GM19099 (cell line): ENCODE measurements around the gene OSTF1.

ENCODE experiments used
- POLR2A ChIP-seq: IDR thresholded peaks from 3 replicates; pipeline ENCODE4 v1.6.1; 2011; ENCODE audit warnings: low read depth; ENCODE audit not compliant: insufficient read length; ENCODE audit errors: extremely low read depth

The OSTF1 gene

DNA sequence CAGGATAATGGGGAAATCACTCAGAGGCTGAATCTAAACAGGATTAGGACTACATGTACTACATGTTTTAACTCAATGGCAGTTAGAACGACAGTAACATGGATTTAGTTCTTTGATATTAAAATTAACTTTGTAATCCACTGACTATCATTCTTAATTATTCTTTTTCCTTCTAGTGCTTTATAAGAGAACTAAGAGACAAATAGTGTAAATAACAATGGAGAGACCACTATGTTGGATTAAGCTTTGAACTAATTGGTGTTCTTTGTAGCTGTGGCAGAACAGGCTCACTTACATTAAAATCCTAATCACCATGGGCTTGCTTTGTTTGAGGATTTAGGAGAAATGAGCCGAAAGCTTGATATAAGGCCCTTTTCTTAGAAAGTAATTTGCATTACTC, 19.1 kb upstream of the OSTF1 start:
- no peak for TF ChIP-seq POLR2A

DNA sequence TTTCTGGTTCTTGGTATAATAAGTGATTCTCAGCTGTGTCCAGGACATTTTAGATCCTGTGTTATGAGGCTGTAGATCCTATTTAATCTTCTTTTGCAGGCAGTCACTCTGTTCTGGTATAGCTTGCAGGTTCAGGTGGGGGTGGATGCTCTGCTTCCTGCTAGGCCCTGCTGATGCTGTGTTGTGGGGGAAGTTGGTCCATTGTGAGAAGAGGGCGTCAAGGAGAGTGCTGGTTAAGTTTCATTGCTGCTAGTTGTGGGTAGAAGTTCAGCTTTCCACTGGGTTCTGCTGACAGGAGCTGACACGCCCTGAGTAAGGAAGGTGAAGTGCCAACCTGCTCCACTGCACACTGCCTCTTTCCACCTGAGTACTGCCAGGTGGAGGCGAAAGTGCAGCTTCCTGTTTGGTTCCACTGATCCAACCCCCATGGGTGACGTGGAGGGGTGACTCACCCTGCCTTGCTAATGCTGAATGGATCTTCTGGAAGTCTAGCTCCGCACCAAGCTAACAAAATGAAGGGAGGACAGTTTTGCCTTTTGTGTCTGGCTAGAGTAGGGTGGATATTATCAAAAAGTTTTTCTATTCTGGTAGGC, 16.7 kb upstream of the OSTF1 start:
- TF ChIP-seq POLR2A: no peak

DNA sequence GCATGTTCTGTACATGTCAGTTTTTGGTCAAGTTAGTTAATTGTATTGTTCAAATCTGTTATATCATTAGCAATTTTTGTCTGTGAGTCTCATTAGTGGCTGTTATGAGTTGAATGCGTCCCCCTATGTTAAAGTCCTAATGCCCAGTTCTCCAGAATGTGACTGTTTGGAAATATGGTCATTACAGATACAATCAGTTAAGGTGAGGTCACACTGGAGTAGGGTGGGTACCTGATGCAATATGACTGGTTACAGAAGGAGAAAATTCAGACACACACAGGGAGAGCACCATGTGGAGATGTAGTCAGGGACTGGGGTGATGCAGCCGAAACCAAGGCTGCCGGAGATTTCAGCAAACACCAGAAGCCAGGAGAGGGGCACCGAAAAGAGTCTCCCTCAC, 15.4 kb upstream of the OSTF1 start:
- TF ChIP-seq POLR2A: no peak

DNA sequence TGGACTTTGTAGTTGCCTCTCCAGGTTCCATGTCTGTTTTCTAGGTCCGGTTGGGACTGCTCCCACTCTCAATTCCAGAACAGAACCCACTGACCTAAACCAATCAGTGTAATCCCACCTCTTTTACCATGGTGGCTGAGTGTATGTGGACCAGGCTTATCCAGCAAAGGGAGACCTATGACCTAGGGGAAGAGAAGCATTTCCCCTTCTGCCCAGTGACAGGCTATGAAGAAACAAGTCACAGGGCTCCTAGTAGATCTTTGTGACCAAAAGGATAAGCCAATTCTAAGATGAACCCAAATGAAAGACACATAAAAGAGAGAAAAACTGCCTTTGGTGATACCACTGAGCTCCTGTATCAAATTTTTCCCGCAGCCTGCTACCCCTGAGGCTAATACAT, 6.7 kb upstream of the OSTF1 start:
- no peak for TF ChIP-seq POLR2A

DNA sequence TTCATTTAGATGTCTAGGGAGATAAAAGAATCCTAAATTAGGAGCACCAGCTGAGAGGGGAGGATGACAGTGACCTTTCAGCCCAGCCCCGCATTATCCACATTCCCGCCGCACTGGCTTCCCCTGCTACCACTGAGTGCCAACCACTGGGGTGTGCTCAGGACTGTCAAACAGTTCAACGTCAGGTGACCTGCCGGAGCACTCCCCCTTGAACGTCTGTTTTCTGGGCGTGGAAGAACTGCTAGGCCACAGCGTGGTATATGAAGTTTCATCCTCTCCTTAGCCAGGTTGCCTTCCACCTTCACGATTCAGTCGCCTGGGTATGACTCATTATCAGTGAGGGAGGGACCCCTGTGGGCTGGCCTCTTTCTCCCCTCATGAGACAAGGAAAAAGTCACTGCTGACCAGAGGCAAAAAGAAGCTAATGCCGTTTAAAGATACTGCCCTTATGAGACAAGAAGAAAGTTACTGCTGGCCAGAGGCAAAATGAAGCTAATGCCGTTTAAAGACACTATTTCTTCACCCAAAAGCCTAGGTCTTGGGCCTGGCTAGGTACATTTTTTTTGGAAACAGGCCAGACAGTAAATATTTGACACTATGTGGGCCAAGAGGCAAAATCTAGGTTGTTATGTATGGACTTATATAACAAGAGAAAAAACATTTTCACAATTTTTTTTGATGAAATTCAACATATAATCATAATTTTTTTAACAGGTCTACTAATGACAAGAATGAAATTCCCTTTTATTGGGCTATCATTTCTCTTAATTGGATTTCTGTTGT, 4.9 kb upstream of the OSTF1 start:
- no peak for TF ChIP-seq POLR2A

DNA sequence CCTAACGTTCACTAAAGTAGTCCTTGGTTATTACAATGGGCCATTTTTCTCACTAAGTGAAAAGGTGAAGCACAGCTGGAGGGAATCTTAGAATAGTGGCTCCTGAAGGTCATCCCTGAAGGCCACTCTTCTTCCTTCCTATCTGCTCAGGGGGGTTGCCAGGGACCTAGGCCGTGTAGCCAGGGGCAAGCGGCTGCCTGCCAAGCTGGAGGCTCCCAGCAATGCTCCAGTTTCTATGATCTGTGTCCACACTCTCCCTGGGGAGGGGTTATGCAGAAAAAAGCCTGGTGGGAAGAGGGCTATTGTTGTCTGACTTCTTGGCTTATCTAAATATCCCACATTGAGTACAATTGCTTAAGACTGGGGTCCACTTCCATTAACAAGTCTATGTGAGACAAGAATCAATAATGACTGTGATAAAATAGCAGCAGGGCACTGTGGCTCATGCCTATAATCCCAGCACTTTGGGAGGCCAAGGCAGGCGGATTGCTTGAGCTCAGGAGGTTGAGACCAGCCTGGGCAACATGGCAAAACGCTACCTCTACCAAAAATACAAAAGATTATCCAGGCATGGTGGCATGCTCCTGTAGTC, 4.1 kb upstream of the OSTF1 start:
- TF ChIP-seq POLR2A: no peak

DNA sequence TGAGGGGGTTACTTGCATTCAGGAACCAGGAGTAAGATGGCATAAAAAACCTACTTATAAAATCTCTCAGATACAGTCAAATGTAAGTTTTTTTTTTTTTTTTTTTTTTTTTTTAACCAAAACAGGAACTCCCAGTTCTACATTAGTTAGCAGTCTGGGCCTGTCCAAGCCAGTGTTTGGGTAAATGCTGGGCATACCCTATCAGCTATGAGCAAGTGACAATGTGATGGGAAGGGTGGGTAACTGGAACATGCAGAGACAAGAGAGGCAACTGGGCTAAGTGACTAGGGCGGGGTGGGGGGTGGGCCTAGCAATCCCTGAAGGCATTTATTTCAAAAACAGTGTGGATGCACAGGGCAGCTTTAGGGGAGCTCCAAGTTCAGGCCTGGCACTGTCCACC, 2.7 kb upstream of the OSTF1 start:
- no peak for TF ChIP-seq POLR2A

DNA sequence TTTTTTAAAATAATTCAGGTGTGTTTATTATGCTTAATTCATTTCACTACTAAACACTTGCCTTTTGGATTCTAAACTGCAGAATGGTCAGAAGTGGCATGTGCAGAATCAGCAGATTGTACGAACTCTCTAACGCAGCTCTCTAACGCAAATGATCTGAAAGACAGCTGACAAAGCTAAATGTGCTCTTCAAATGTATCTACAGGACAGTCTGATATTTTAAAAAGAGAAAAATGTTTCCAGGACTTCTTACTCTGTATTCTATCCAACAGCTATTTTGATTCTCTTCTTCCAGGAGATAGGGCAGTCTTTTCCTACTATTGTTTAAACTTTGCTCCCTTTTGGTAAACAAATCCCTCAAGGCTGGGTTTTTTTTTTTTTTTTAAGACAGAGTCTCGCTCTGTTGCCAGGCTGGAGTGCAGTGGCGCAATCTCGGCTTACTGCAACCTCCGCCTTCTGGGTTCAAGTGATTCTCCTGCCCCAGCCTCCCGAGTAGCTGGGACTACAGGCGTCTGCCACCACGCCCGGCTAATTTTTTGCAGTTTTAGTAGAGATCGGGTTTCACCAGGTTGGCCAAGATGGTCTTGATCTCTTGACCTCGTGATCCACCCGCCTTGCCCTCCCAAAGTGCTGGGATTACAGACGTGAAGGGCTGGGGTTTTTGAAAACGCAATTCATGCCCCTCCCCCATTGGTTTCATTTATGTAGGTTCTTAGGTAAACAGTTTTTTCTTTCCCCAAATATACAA, 1.6 kb upstream of the OSTF1 start:
- no peak for TF ChIP-seq POLR2A

DNA sequence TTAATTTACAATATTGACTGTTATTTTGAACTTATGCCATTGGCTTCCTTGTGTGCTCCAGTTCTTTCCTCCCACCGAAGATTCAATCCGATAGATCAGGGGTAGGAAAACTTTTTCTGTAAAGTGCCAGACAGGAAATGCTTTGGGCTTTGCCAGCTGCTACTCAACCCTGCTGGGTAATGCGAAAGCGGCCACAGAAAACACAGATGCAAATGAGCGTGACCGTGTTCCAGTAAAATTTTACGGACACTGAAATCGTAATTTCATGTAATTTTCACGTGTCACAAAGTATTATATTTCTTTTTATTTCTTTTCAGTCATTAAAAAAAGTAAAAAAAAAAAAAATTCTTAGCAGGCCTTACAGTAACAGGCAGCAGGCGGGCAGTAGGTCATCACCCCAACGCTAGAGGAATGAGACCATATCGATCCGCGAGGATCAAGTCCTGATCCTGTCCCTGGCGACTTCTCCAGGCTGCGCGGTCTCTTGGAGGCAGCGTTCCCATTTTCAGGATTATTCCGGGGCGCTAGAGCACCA, 958 bp upstream of the OSTF1 start:
- TF ChIP-seq POLR2A: no peak

DNA sequence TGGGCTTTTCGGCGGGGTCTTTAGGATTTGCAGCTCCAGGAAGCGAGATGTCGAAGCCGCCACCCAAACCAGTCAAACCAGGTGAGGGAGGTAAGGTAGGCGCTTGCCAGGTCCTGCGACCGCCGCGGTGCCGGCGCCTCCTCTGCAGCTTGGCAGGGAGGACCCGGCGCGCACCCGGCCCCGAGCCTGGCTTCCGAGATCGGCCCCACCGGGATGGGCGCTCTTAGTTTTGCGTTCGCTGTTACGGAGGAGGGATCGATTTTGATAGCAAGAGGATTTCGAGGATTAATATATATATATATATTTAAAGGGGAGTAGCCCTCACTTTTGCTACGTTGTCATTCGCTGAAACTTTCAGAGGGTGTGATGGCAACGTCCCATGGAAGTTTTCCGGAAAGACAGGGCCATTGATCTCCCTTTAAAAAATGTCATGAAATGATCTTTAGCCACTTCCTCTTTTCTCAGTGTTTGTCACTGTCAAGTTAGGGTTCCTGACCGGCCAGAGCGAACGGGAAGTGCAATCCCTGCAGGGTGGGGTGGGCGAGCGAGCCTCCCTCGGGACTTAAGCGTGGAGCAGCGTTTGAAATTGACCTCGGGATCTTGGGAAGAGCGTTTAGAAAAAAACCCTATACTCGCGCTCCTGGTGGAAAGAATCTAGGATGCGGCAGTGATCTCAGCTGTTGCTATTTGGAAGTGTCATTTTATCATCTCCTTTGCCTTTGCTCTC, 495 bp downstream of the OSTF1 start:
- peak; percentile 14 for TF ChIP-seq POLR2A

DNA sequence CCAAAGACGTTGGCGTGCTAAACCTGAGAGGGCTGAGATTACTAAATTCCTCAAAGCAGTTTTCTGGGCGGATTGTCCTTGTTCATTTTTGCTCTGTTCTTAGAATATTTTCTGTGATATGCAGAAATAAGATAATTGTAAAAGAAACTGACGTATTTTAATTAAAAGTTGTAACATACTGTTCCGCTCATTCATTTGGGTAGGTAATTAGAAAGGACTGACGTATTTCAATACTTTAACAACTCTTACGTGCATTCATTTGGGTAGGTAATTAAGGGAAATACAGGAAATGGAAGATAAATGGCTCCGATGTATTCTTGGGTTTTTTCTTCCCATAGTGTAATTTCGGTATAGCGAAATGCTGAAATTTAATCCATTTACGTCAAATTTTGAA, 1.1 kb downstream of the OSTF1 start:
- no peak for TF ChIP-seq POLR2A

DNA sequence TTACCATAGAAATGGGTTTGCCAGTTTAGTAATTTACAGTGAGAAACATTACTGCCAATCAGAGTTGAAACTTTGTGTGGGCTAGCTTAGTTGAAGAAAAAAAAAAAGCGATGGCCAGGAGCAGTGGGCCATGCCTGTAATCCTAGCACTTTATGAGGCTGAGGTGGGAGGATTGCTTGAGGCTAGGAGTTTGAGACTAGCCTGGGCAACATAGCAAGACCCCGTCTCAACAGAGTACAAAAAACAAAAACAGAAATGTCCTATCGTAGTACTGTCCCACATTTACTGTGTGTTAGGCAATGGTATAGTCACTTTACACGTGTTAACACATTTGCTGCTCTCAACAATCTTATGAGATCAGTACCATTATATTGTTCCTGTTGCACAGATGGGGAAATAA, 2.3 kb downstream of the OSTF1 start:
- TF ChIP-seq POLR2A: no peak

DNA sequence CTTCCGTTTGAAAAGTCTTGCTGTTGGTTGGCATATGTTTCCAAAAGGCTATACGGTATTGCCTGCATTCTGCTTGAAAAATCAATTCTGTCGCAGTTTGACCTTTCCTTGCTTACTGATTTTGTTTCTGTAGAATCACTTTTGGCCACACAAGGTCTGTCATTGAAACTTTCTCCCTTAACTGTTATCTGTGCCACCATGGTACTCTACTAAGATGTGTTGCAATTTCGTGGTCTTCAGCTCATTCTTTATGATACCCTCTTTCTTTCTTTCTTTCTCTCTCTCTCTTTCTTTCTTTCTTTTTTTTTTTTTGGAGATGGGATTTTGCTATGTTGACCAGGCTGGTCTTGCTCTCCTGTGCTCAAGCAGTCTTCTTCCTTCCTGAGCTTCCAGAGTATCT, 4.5 kb downstream of the OSTF1 start:
- TF ChIP-seq POLR2A: no peak

DNA sequence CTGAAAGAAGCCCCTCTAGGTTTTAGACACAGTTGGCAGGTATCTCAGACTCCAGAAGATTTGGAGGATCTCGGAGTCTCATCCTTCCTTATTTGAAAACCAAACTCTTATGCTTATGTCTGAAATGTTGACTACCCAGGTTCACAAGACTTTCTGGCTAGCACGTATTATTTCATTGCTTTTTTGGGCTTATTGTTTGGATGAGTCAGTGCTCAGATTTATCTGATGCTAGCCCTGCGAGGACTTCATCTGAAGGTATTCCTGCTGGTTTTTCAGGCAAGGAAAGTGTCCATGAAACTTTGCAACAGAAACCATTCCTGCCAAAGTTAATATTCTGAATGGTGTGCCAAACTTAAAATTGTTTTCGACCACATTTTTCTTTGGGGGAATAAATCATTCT, 8.5 kb downstream of the OSTF1 start:
- TF ChIP-seq POLR2A: no peak

DNA sequence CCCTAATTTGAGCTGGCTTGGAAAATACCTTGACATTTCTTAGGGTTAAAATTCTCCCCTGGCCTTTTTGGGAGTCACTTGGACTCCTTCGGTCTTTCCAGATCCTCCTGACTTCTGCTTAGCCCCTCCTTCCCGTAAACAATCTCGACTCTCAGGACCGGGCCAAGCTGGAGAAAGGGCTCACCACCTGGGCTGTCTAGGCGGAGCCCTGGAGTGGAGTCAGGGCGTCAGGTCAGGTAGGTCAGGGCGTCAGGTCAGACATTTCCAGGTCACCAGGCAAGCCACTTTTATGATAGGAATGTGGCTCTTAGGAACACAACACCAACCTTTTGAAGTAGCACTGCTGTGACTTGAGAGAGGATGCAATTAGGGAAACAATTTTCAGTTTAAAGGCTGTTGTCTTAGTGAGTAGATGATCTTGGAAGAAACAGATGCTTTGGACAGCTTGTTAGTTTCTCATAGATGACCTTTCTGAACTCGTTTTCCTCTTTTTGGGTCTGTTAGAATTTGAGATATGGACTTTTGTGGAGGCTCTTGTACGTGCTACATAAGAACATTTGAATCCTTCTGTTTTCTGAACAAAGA, 12.8 kb downstream of the OSTF1 start:
- no peak for TF ChIP-seq POLR2A

DNA sequence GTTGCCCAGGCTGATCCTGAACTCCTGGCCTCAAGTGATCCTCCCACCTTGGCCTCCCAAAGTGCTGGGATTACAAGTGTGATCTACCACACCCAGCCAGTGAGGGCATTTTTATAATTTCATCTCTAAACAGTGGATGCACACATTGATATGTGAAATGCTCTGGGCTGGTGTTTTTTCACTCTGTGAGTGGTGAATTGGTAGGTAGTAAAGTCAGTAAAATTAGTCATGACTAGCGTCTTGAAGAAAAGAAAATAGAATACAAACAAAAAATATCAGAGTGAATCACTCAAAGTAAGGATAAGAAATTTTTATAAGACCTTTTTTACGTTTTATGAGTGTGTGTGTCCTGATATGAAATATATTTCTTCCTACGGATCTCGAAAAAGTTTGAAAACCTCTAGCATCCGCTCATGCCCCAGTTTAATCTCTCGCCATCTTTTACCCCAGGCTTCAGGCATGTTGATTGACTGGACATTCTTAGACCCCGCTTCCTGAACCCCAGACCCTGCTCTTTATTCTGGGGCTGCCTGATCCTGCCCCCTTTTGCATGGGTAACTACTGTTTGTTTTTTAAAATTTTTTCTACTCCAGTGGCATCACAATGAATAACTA, 14.0 kb downstream of the OSTF1 start:
- no peak for TF ChIP-seq POLR2A
